B cell (primary cell): ENCODE results near the gene ZNF423. TPM values are rescaled to one million over a fixed set of nuclear protein-coding genes. Genes with fewer than 3 reads are reported as not detected.

ENCODE experiments used
- ATAC-seq: fragments of 200-7000 bp; cut with Tn5 transposase; one replicate; pipeline ENCODE4 v1.10.0; 2021; ENCODE audit warnings: low read depth, mild to moderate bottlenecking, moderate number of reproducible peaks, moderate library complexity
- CTCF ChIA-PET: fragments of 350-600 bp; sonication (Branson Sonifier 250); formaldehyde crosslinking; loops from one replicate; lab custom pipeline; 2021; ENCODE audit warnings: antibody characterized with exemption, inconsistent platforms; lab: Charles Lee
- POLR2A ChIA-PET: fragments of 350-600 bp; sonication (Branson Sonifier 250); formaldehyde crosslinking; loops from one replicate; lab custom pipeline; 2021; ENCODE audit warnings: antibody characterized with exemption; lab: Charles Lee
- DNase-seq: peaks from one replicate; pipeline ENCODE4 v3.0.0; 2013
- H2AFZ ChIP-seq: 2 replicates; pipeline ENCODE4 v1.6.1; 2012; ENCODE audit warnings: mild to moderate bottlenecking, low read depth, low read length; ENCODE audit not compliant: insufficient read depth, poor library complexity, severe bottlenecking
- H3K27ac ChIP-seq, 2 donors: 1 replicate in 1 of 2; 2 replicates in 1 of 2; pipeline ENCODE4 v1.5.1; 2012 to 2013; ENCODE audit warnings: low read length in 2 of 2, mild to moderate bottlenecking in 2 of 2, moderate library complexity in 1 of 2
- H3K27me3 ChIP-seq, 4 experiments: fragments of 200-600 bp in 1 of 4; sonication (generic) in 1 of 4; replicated peaks in 1 of 4; 1 replicate in 2 of 4; 2 replicates in 2 of 4; pipeline versions ENCODE4 v1.6.1 to v1.7.0; 2013 to 2016; ENCODE audit warnings: low read length in 3 of 4, mild to moderate bottlenecking in 2 of 4, mixed read lengths in 1 of 4, moderate library complexity in 1 of 4; ENCODE audit not compliant: insufficient read depth in 4 of 4, control insufficient read depth in 3 of 4; ENCODE audit errors: control extremely low read depth in 1 of 4
- H3K36me3 ChIP-seq, 2 experiments: replicated peaks in 1 of 2; 1 replicate in 1 of 2; 2 replicates in 1 of 2; pipeline versions ENCODE4 v1.6.1 to v1.7.1; 2013; ENCODE audit warnings: low read length in 1 of 2; ENCODE audit not compliant: insufficient read depth in 2 of 2, control insufficient read depth in 1 of 2; ENCODE audit errors: control extremely low read depth in 1 of 2, extremely low read depth in 1 of 2
- H3K4me1 ChIP-seq, 2 donors: fragments of 200-600 bp in 1 of 2; sonication (generic) in 1 of 2; 1 replicate in 1 of 2; 2 replicates in 1 of 2; pipeline versions ENCODE4 v1.5.1 to v1.6.1; 2013 to 2017; ENCODE audit warnings: low read length in 2 of 2; ENCODE audit not compliant: control insufficient read depth in 2 of 2, insufficient read depth in 2 of 2
- H3K4me2 ChIP-seq: replicated peaks from 2 replicates; pipeline ENCODE3; 2012; ENCODE audit warnings: mild to moderate bottlenecking, low read depth, low read length; ENCODE audit not compliant: poor library complexity, severe bottlenecking
- H3K4me3 ChIP-seq, 5 experiments: fragments of 200-600 bp in 1 of 5; sonication (generic) in 1 of 5; 1 replicate in 3 of 5; 2 replicates in 2 of 5; pipeline versions ENCODE4 v1.5.1 to v1.7.0; 2011 to 2016; ENCODE audit warnings: low read length in 4 of 5, mild to moderate bottlenecking in 4 of 5, low read depth in 2 of 5, control low read depth in 1 of 5, moderate library complexity in 1 of 5; ENCODE audit not compliant: insufficient read depth in 1 of 5; ENCODE audit errors: control extremely low read depth in 1 of 5, extremely low read depth in 1 of 5
- H3K79me2 ChIP-seq: fragments of 200-600 bp; sonication (generic); one replicate; pipeline ENCODE4 v1.6.0; 2016; ENCODE audit warnings: low read length; ENCODE audit not compliant: control insufficient read depth, insufficient read depth
- H3K9ac ChIP-seq: fragments of 200-600 bp; sonication (generic); 2 replicates; pipeline ENCODE4 v1.6.1; 2017; ENCODE audit warnings: mild to moderate bottlenecking, low read length, moderate library complexity
- H3K9me3 ChIP-seq, 3 donors: one replicate each; pipeline versions ENCODE4 v1.6.1 to v1.7.1; 2013; ENCODE audit warnings: low read length in 2 of 3; ENCODE audit not compliant: control insufficient read depth in 2 of 3, insufficient read depth in 1 of 3; ENCODE audit errors: control extremely low read depth in 1 of 3
- H4K20me1 ChIP-seq: 2 replicates; pipeline ENCODE4 v1.6.0; 2012; ENCODE audit warnings: mild to moderate bottlenecking, low read length; ENCODE audit not compliant: insufficient read depth, control insufficient read depth, poor library complexity, severe bottlenecking
- H3K27ac Mint-ChIP-seq: one replicate; pipeline ENCODE4 v1.8.0; 2021; ENCODE audit warnings: mixed read lengths
- H3K27me3 Mint-ChIP-seq: one replicate; pipeline ENCODE4 v1.8.0; 2021; ENCODE audit warnings: mixed read lengths
- H3K4me1 Mint-ChIP-seq: one replicate; pipeline ENCODE4 v1.8.0; 2021; ENCODE audit warnings: mixed read lengths
- H3K4me3 Mint-ChIP-seq: one replicate; pipeline ENCODE4 v1.8.0; 2021; ENCODE audit warnings: mixed read lengths
- H3K9me3 Mint-ChIP-seq: one replicate; pipeline ENCODE4 v1.8.0; 2022; ENCODE audit warnings: mixed read lengths; ENCODE audit not compliant: insufficient read depth
- CTCF ChIP-seq: fragments of 200-600 bp; IDR thresholded peaks from one replicate; pipeline ENCODE4 v1.8.0; 2022; ENCODE audit warnings: antibody characterized with exemption, mild to moderate bottlenecking
- EZH2 ChIP-seq: IDR thresholded peaks from 2 replicates; pipeline ENCODE4 v1.6.1; 2012; ENCODE audit warnings: borderline replicate concordance, low read depth, mild to moderate bottlenecking, moderate library complexity, low read length; ENCODE audit not compliant: insufficient read depth, poor library complexity, severe bottlenecking
- WGBS: methylation state at CpG from one replicate; pipeline ENCODE4 v1.1.5; 2013; ENCODE audit warnings: missing lambda C conversion rate; ENCODE audit not compliant: insufficient coverage; 5-methylcytosine and 5-hydroxymethylcytosine counted together
- intact Hi-C: fragments of 100-400 bp; cut with micrococcal nuclease; formaldehyde crosslinking; loops from one replicate; pipeline ENCODE4 v1.10.0; 2022
- polyA plus RNA-seq: library from polyadenylated mRNA; depleted of rRNA; stranded (reverse); fragments of >200 nt; gene quantifications from 2 replicates; pipeline ENCODE4 v1.2.3, GENCODE V29; 2012
- total RNA-seq, 2 donors: library from RNA; stranded (reverse); fragments of 120-200 nt in 1 of 2; gene quantifications; 1 replicate in 1 of 2; 2 replicates in 1 of 2; pipeline versions ENCODE4 v1.2.3 to v1.2.4, GENCODE V29; 2013 to 2022

Gene ZNF423
- total and polyA plus RNA-seq, 2 donors (not counting 1 experiment from before 2014, with no cell fraction given), result not detected

GRCh38 chr16:49748322-49748721 lies 107.6 kb downstream of the ZNF423 start:
- H3K27me3 ChIP-seq, result no peaks in the 10 kb centered on the region
- intact Hi-C loops, result no loop called here
- H3K36me3 ChIP-seq, result no peaks in the 10 kb centered on the region
- Mint-ChIP-seq H3K27ac (no peak overlapping the region), H3K4me1 (no peaks in the 10 kb centered on the region), H3K27me3 (peaks cover 13% of the 10 kb centered on the region), H3K9me3 (no peaks in the 10 kb centered on the region), H3K4me3 (no peak overlapping the region)
- H3K27ac ChIP-seq, result no peak overlapping the region
- H3K4me1 ChIP-seq, result no peaks in the 10 kb centered on the region
- H4K20me1 ChIP-seq, result no peaks in the 10 kb centered on the region
- H3K9me3 ChIP-seq, result peaks cover 0 to 3% (median 0%) of the 10 kb centered on the region in 3 donors
- CTCF ChIA-PET, result no interaction called here
- no peak overlapping the region for H3K4me2 ChIP-seq
- no peak overlapping the region for H2AFZ ChIP-seq
- no peaks in the 10 kb centered on the region for H3K79me2 ChIP-seq
- ATAC-seq (no peak), DNase-seq (no peak)
- no peak overlapping the region for H3K9ac ChIP-seq
- H3K4me3 ChIP-seq, result no peak overlapping the region
- TF ChIP-seq EZH2, result no peak
- no peak for TF ChIP-seq CTCF
- WGBS, result 68% methylated on average over 5 of the region's 11 CpGs
- POLR2A ChIA-PET, result no interaction called here

- H3K4me1 ChIP-seq, result no peaks in the 10 kb centered on the region
- no peak overlapping the region for H3K9ac ChIP-seq
- no peak for ATAC-seq
- Mint-ChIP-seq H3K4me1 (no peaks in the 10 kb centered on the region), H3K27ac (no peak overlapping the region), H3K9me3 (no peaks in the 10 kb centered on the region), H3K4me3 (no peak overlapping the region), H3K27me3 (peaks cover 8% of the 10 kb centered on the region)
- TF ChIP-seq CTCF, result no peak
- TF ChIP-seq EZH2, result no peak
- no peak for DNase-seq
- no peaks in the 10 kb centered on the region for H3K36me3 ChIP-seq
- no peaks in the 10 kb centered on the region for H3K27me3 ChIP-seq
- CTCF ChIA-PET, result no interaction called here
- H4K20me1 ChIP-seq, result no peaks in the 10 kb centered on the region
- intact Hi-C loops, result no loop called here
- no peak overlapping the region for H3K4me3 ChIP-seq
- H3K4me2 ChIP-seq, result no peak overlapping the region
- 96% methylated on average over 3 of the region's 3 CpGs for WGBS
- peaks cover 0 to 3% (median 0%) of the 10 kb centered on the region in 3 donors for H3K9me3 ChIP-seq
- no peaks in the 10 kb centered on the region for H3K79me2 ChIP-seq
- POLR2A ChIA-PET, result no interaction called here
- no peak overlapping the region for H2AFZ ChIP-seq
- no peak overlapping the region for H3K27ac ChIP-seq
These were observed 108.3 kb downstream of the ZNF423 start for GRCh38 chr16:49747654-49748053.
